ENCODE measurements around the gene ZNF101.
A peak's percentile ranks its signal among the peaks of the same experiment; 100 is the strongest.
"Not testable (repeated sequence)": the region's sequence is repeated elsewhere in the genome, so short reads cannot be mapped to it uniquely, and the experiment has no call there.

The ZNF101 gene

DNA sequence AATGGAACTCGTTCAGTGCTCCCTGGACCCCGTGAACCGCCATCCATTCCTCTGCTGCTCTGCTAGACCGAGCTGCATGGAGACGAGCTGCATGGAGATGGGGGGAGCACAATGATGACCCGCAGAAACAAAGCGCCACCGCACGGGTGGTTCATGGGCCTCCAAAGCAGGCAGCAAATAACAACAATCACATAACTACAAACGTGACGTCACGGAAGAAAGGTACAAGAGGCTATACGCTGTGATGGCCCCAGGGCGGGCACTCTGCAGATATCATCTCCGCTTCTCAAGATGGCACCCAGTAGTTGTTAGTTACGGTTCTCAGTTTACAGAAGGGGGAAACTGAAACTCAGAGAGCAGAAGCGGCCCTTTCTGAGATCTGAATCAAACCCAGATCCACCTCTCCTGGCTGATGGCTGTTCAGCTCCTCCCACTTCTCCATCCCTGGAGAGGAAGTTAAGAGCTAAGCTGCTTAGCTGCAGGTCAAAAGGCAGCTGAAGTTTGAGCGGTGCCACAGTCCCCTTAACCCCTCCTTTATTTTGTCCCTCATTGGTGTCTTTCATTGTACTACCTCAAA is 6.9 kb upstream of the ZNF101 start:
- no peak overlapping the region for H3K4me3 ChIP-seq (ENCODE audit: low read depth, low read length)
- no peak for DNase-seq (ENCODE audit: low read depth)
- TF ChIP-seq, protein P1, sequence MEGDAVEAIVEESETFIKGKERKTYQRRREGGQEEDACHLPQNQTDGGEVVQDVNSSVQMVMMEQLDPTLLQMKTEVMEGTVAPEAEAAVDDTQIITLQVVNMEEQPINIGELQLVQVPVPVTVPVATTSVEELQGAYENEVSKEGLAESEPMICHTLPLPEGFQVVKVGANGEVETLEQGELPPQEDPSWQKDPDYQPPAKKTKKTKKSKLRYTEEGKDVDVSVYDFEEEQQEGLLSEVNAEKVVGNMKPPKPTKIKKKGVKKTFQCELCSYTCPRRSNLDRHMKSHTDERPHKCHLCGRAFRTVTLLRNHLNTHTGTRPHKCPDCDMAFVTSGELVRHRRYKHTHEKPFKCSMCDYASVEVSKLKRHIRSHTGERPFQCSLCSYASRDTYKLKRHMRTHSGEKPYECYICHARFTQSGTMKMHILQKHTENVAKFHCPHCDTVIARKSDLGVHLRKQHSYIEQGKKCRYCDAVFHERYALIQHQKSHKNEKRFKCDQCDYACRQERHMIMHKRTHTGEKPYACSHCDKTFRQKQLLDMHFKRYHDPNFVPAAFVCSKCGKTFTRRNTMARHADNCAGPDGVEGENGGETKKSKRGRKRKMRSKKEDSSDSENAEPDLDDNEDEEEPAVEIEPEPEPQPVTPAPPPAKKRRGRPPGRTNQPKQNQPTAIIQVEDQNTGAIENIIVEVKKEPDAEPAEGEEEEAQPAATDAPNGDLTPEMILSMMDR (IDR thresholded peaks at IDR 0.05; ENCODE audit: low read depth, low read length, missing control alignments), result no peak
- in situ Hi-C loops (cut with HindIII; ENCODE audit: low sequenced_read_pairs), result no loop called here

- no peak for DNase-seq (ENCODE audit: low read depth)
Measured at GRCh38 chr19:19662344-19662743, 6.3 kb upstream of the ZNF101 start.

GRCh38 chr19:19662871-19663255 is 5.8 kb upstream of the ZNF101 start:
- TF ChIP-seq, protein P1 (IDR thresholded peaks at IDR 0.05; ENCODE audit: low read depth, low read length, missing control alignments), result no peak
- H3K4me3 ChIP-seq (ENCODE audit: low read depth, low read length), result peak overlapping the region; percentile 92
- DNase-seq (ENCODE audit: low read depth), result no peak
- in situ Hi-C loops (cut with HindIII; ENCODE audit: low sequenced_read_pairs), result no loop called here

More at GRCh38 chr19:19662344-19662743, 6.3 kb upstream of the ZNF101 start:
- TF ChIP-seq, protein P1 (IDR thresholded peaks at IDR 0.05; ENCODE audit: low read depth, low read length, missing control alignments), result no peak
- in situ Hi-C loops (cut with HindIII; ENCODE audit: low sequenced_read_pairs), result no loop called here
- peak overlapping the region; percentile 92 for H3K4me3 ChIP-seq (ENCODE audit: low read depth, low read length)

DNA sequence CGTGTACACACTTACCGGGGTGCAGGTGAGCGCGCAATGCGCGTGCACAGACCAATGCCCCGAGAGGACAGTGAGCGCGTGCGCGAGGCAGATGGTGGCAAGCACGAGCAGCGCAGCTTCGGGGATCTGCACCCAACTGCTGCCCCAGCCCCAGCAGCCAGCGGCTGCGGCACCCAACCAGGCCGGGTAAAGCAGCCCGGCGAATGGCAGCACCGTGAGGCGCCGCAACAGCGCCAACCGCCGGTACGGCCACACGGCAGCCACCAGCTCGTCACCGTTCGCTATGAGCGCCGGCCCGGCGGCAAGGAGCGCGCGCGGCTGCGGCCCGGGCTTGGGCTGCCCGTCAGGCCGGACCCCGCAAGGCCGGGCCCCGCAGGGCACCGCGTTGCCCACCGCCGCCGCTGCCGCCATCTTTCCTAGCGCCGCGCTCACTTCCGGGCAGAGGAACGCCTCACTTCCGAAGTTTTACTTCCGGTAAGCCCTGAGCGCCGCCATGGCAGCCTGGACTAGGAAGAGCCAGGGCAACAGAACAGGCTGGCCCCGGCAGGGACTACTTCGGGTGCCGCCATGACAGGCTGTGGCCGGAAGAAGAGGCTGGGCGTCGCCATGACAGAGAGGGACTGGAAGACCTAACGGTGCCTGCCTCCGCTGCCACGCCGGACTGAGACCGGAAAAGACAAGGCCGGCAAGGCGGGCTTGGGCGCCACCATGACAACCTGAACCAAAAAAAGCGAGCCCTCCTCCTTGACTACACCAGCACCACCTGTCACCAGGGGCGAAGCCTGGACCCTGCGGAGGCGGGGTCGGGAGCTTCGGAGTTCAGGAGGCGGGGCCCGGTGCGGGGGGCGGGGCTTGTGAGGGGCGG is 5.2 kb upstream of the ZNF101 start, which contains the start of gene ATP13A1:
Gene ATP13A1, minus strand, starts transcription at position 421 of the 865 bp plus-strand sequence. Its CDS starts 10 bp downstream, at position 411.
- H3K4me3 ChIP-seq (ENCODE audit: low read depth, low read length), result peak within 1 kb of the TSS; percentile 92
- in situ Hi-C loops (cut with HindIII; ENCODE audit: low sequenced_read_pairs), result no loop called here
- TF ChIP-seq, protein P1 (IDR thresholded peaks at IDR 0.05; ENCODE audit: low read depth, low read length, missing control alignments), result peak; percentile 9

DNA sequence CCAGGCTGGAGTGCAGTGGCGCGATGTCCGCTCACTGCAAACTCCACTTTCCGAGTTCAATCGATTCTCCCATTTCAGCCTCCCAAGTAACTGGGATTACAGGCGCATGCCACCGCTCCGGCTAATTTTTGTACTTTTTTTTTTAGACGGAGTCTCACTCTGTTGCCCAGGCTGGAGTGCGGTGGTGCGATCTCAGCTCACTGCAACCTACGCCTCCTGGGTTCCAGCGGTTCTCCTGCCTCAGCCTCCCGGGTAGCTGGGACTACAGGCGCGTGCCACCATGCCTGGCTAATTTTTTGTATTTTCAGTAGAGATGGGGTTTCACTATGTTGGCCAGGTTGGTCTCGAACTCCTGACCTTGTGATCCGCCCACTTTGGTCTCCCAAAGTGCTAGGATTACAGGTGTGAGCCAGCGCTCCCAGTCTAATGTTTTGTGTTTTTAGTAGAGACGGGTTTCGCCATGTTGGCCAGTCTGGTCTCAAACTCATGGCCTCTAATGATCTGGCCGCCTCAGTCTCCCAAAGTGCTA is 3.2 kb upstream of the ZNF101 start:
- H3K4me3 ChIP-seq (ENCODE audit: low read depth, low read length); DNase-seq (ENCODE audit: low read depth); in situ Hi-C loops (cut with HindIII; ENCODE audit: low sequenced_read_pairs): not testable (repeated sequence)

More for the DNA sequence above, 5.2 kb upstream of the ZNF101 start, which contains the start of gene ATP13A1:
- DNase-seq (ENCODE audit: low read depth), result peak; percentile 93

GRCh38 chr19:19670070-19670551 is 1.5 kb downstream of the ZNF101 start:
- TF ChIP-seq, protein P1 (IDR thresholded peaks at IDR 0.05; ENCODE audit: low read depth, low read length, missing control alignments), result no peak
- peak overlapping the region; percentile 94 for H3K4me3 ChIP-seq (ENCODE audit: low read depth, low read length)
- in situ Hi-C loops (cut with HindIII; ENCODE audit: low sequenced_read_pairs), result no loop called here
- DNase-seq (ENCODE audit: low read depth), result no peak
